K562 (cell line): ENCODE measurements around the gene PNPLA7. TPM values are rescaled to one million over a fixed set of nuclear protein-coding genes. Genes with fewer than 3 reads are reported as not detected.

ENCODE experiments used
- ARID2 ChIP-seq: fragments of 450-650 bp; IDR thresholded peaks from 2 replicates; pipeline ENCODE4 v1.6.1; 2017; ENCODE audit warnings: antibody characterized with exemption, mild to moderate bottlenecking
- CBX3 ChIP-seq, 2 experiments: IDR thresholded peaks; 1 replicate in 1 of 2; 2 replicates in 1 of 2; pipeline ENCODE4 v1.6.1; 2012; ENCODE audit warnings: inconsistent platforms in 2 of 2, low read length in 2 of 2, borderline replicate concordance in 1 of 2, control low read depth in 1 of 2
- CREM ChIP-seq: IDR thresholded peaks from 2 replicates; pipeline ENCODE4 v1.6.1; 2014; ENCODE audit warnings: antibody characterized with exemption, low read depth
- EZH2 ChIP-seq: IDR thresholded peaks from 2 replicates; pipeline ENCODE4 v1.6.1; 2012; ENCODE audit warnings: low read depth, mild to moderate bottlenecking, inconsistent platforms, low read length, borderline replicate concordance
- RNF2 ChIP-seq: sonication (generic); IDR thresholded peaks from 2 replicates; pipeline ENCODE4 v1.6.1; 2016
- SRSF3 ChIP-seq: fragments of 200-400 bp; formaldehyde crosslinking; IDR thresholded peaks from 2 replicates; pipeline ENCODE4 v1.6.1; 2016; ENCODE audit warnings: mild to moderate bottlenecking, low read length, moderate library complexity; ENCODE audit not compliant: insufficient read depth
- ZFP1 ChIP-seq: fragments of 450-650 bp; formaldehyde crosslinking; IDR thresholded peaks from 2 replicates; pipeline ENCODE4 v1.4.0; 2020; ENCODE audit warnings: mild to moderate bottlenecking, mixed read lengths
- ZNF764 ChIP-seq: fragments of 250-450 bp; sonication (Bioruptor Pico); IDR thresholded peaks from 2 replicates; pipeline ENCODE4 v1.4.0; 2020; ENCODE audit warnings: low read depth, mild to moderate bottlenecking, moderate library complexity
- polyA plus RNA-seq, 8 experiments: library from polyadenylated mRNA; depleted of rRNA in 4 of 8; stranded (reverse) in 5 of 8; unstranded in 3 of 8; fragments of >200 nt; fragmentation: Nextera tagmentation in 2 of 8; fragmentation: Illumina TruSeq in 1 of 8; extraction: Ambion mirVana in 2 of 8; extraction: Trizol in 1 of 8; gene quantifications; 2 replicates each; pipeline versions ENCODE4 v1.2.1 to v1.2.3, GENCODE V29; 2011 to 2014; ENCODE audit warnings: inconsistent platforms in 1 of 8, missing spikeins in 1 of 8
- total RNA-seq, 7 experiments: library from RNA; depleted of rRNA in 6 of 7; stranded (reverse); fragments of >200 nt in 6 of 7; fragmentation: Illumina TruSeq in 2 of 7; extraction: Trizol in 2 of 7; gene quantifications; 2 replicates each; pipeline versions ENCODE4 v1.2.1 to v1.2.3, GENCODE V29; 2011 to 2021; ENCODE audit warnings: low replicate concordance in 1 of 7
- TF ChIP-seq, protein P1 (sequence below), 2 experiments: fragments of 450-650 bp in 1 of 2; sonication (generic) in 1 of 2; formaldehyde crosslinking in 1 of 2; IDR thresholded peaks; 2 replicates each; pipeline versions ENCODE4 v1.7.1 to v1.9.0; 2016 to 2022; ENCODE audit warnings: inconsistent platforms in 1 of 2, mild to moderate bottlenecking in 1 of 2, missing genetic modification reagents in 1 of 2
- TF ChIP-seq, protein P2 (sequence below): fragments of 250-450 bp; sonication (Bioruptor Pico); IDR thresholded peaks from 2 replicates; pipeline ENCODE4 v1.5.0; 2021
- TF ChIP-seq, protein P3 (sequence below): conservative IDR thresholded peaks from 2 replicates; pipeline ENCODE4 v1.6.1; 2011; ENCODE audit warnings: low read depth, mild to moderate bottlenecking, low read length; ENCODE audit not compliant: control insufficient read depth
- TF ChIP-seq, protein P4 (sequence below): fragments of 250-450 bp; sonication (Bioruptor Pico); IDR thresholded peaks from 2 replicates; pipeline ENCODE4 v1.8.0; 2021; ENCODE audit warnings: moderate library complexity, mild to moderate bottlenecking, inconsistent platforms

PNPLA7 gene
- total and polyA plus RNA-seq, 9 of the 15 experiments (the other 6 are each of a cell fraction or from before 2014, with no cell fraction given), result 0.01 to 0.85 (median 0.19) TPM; not detected in 1

DNA sequence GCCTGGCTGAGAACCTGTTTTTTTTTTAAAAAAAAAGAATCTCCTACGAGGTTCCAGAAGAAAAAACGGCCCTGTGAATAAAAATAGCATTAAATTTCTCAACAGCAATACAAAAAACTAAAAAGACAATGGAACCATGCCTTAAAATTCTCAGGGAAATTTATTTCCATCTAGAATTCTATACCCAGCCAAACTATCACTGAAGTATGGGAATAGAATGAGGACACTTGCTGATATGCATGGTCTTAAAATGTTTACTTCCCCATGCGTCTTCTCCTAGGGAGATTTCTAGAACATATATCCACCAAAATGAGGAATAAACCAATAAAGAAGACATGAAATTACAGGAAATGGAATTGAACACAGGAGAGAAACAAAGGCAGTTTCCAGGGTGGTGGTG lies 74.5 kb downstream of the PNPLA7 start (continued):
- TF ChIP-seq, protein P1, sequence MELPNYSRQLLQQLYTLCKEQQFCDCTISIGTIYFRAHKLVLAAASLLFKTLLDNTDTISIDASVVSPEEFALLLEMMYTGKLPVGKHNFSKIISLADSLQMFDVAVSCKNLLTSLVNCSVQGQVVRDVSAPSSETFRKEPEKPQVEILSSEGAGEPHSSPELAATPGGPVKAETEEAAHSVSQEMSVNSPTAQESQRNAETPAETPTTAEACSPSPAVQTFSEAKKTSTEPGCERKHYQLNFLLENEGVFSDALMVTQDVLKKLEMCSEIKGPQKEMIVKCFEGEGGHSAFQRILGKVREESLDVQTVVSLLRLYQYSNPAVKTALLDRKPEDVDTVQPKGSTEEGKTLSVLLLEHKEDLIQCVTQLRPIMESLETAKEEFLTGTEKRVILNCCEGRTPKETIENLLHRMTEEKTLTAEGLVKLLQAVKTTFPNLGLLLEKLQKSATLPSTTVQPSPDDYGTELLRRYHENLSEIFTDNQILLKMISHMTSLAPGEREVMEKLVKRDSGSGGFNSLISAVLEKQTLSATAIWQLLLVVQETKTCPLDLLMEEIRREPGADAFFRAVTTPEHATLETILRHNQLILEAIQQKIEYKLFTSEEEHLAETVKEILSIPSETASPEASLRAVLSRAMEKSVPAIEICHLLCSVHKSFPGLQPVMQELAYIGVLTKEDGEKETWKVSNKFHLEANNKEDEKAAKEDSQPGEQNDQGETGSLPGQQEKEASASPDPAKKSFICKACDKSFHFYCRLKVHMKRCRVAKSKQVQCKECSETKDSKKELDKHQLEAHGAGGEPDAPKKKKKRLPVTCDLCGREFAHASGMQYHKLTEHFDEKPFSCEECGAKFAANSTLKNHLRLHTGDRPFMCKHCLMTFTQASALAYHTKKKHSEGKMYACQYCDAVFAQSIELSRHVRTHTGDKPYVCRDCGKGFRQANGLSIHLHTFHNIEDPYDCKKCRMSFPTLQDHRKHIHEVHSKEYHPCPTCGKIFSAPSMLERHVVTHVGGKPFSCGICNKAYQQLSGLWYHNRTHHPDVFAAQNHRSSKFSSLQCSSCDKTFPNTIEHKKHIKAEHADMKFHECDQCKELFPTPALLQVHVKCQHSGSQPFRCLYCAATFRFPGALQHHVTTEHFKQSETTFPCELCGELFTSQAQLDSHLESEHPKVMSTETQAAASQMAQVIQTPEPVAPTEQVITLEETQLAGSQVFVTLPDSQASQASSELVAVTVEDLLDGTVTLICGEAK (IDR thresholded peaks at IDR 0.05), result no peak
- TF ChIP-seq, protein P1 (CRISPR knock-in tag; IDR thresholded peaks at IDR 0.05), result no peak
- no peak for TF ChIP-seq SRSF3
- TF ChIP-seq ZFP1 (CRISPR knock-in tag), result peak; percentile 97
- peak in 1 of 2 experiments; percentile 69; a peak in 1 of 3 replicates for TF ChIP-seq CBX3 (IDR thresholded peaks at IDR 0.05; ENCODE audit: borderline replicate concordance in 1 of 2, low read length in 2 of 2)
- no peak for TF ChIP-seq RNF2
- TF ChIP-seq, protein P2, sequence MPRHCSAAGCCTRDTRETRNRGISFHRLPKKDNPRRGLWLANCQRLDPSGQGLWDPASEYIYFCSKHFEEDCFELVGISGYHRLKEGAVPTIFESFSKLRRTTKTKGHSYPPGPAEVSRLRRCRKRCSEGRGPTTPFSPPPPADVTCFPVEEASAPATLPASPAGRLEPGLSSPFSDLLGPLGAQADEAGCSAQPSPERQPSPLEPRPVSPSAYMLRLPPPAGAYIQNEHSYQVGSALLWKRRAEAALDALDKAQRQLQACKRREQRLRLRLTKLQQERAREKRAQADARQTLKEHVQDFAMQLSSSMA (CRISPR knock-in tag), result no peak
- TF ChIP-seq, protein P3, sequence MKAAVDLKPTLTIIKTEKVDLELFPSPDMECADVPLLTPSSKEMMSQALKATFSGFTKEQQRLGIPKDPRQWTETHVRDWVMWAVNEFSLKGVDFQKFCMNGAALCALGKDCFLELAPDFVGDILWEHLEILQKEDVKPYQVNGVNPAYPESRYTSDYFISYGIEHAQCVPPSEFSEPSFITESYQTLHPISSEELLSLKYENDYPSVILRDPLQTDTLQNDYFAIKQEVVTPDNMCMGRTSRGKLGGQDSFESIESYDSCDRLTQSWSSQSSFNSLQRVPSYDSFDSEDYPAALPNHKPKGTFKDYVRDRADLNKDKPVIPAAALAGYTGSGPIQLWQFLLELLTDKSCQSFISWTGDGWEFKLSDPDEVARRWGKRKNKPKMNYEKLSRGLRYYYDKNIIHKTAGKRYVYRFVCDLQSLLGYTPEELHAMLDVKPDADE, result no peak
- TF ChIP-seq ARID2, result no peak
- TF ChIP-seq CREM, result no peak
- no peak for TF ChIP-seq ZNF764 (CRISPR knock-in tag)
- TF ChIP-seq, protein P4, sequence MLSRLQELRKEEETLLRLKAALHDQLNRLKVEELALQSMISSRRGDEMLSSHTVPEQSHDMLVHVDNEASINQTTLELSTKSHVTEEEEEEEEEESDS, result no peak
- no peak for TF ChIP-seq EZH2
